HepG2 (cell line): Measurements from ENCODE around the gene BTBD17. TPM values are rescaled to one million over a fixed set of nuclear protein-coding genes. Genes with fewer than 3 reads are reported as not detected.

Experiments
- BRD4 ChIP-seq: sonication (generic); formaldehyde crosslinking; IDR thresholded peaks from 2 replicates; pipeline ENCODE4 v1.4.0; 2020; ENCODE audit warnings: missing genetic modification reagents
- HNF1A ChIP-seq, 2 experiments: sonication (generic) in 1 of 2; formaldehyde crosslinking in 1 of 2; IDR thresholded peaks; 2 replicates each; pipeline versions ENCODE4 v1.4.0 to v1.6.1; 2016 to 2020; ENCODE audit warnings: borderline replicate concordance in 1 of 2, low read depth in 1 of 2, mild to moderate bottlenecking in 1 of 2, missing genetic modification reagents in 1 of 2
- JARID2 ChIP-seq: sonication (generic); formaldehyde crosslinking; IDR thresholded peaks from 2 replicates; pipeline ENCODE4 v1.8.1; 2023; ENCODE audit warnings: missing genetic modification reagents, inconsistent platforms; ENCODE audit not compliant: insufficient replicate concordance
- KAT8 ChIP-seq: IDR thresholded peaks from 2 replicates; pipeline ENCODE4 v1.6.1; 2016; ENCODE audit warnings: missing genetic modification reagents, missing compliant biosample characterization
- MAZ ChIP-seq, 2 experiments: sonication (generic) in 1 of 2; formaldehyde crosslinking in 1 of 2; IDR thresholded peaks; 2 replicates each; pipeline versions ENCODE4 v1.5.0 to v1.6.1; 2012 to 2020; ENCODE audit warnings: low read depth in 2 of 2, mild to moderate bottlenecking in 2 of 2, borderline replicate concordance in 1 of 2, improper control_type of control experiment in 1 of 2, low read length in 1 of 2, missing genetic modification reagents in 1 of 2, moderate library complexity in 1 of 2
- MXD3 ChIP-seq: IDR thresholded peaks from 2 replicates; pipeline ENCODE4 v1.6.1; 2016; ENCODE audit warnings: mild to moderate bottlenecking, missing biosample characterization, missing genetic modification reagents
- TCF7L2 ChIP-seq: IDR thresholded peaks from 2 replicates; pipeline ENCODE4 v1.6.1; 2011; ENCODE audit warnings: mild to moderate bottlenecking, low read depth, low read length, moderate library complexity
- polyA plus RNA-seq, 8 experiments: library from polyadenylated mRNA; depleted of rRNA in 3 of 8; stranded (reverse) in 7 of 8; unstranded in 1 of 8; fragments of >200 nt; fragmentation: Illumina TruSeq in 4 of 8; extraction: Trizol in 4 of 8; gene quantifications; 2 replicates each; pipeline versions ENCODE4 v1.2.1 to v1.2.3, GENCODE V29; 2011 to 2016; ENCODE audit warnings: low read depth in 4 of 8, missing spikeins in 1 of 8, mixed read lengths in 1 of 8; ENCODE audit not compliant: insufficient read depth in 1 of 8
- total RNA-seq, 5 experiments: library from RNA; depleted of rRNA; stranded (reverse); fragments of >200 nt; fragmentation: Illumina TruSeq; extraction: Trizol; gene quantifications; 2 replicates each; pipeline ENCODE4 v1.2.3, GENCODE V29; 2016; ENCODE audit warnings: low read depth in 1 of 5

Gene BTBD17
- total and polyA plus RNA-seq, 2 of the 13 experiments (the other 11 are each of a cell fraction or from before 2014, with no cell fraction given): not detected

GRCh38 chr17:74379495-74380085 lies 17.9 kb upstream of the BTBD17 start (continued):
- TF ChIP-seq HNF1A (IDR thresholded peaks at IDR 0.05; ENCODE audit: low read depth) (no peak), HNF1A (CRISPR knock-in tag; IDR thresholded peaks at IDR 0.05; ENCODE audit: borderline replicate concordance) (no peak), MAZ (IDR thresholded peaks at IDR 0.05; ENCODE audit: borderline replicate concordance, low read depth, low read length) (peak; percentile 71; the same call in 1 of the 2 replicates), MAZ (CRISPR knock-in tag; IDR thresholded peaks at IDR 0.05; ENCODE audit: low read depth) (no peak; the same call in 1 of the 2 replicates), JARID2 (CRISPR knock-in tag) (peak; percentile 82), KAT8 (CRISPR knock-in tag) (0 out of 2 replicates have a peak, but pooled peaks have one; percentile 43), MXD3 (CRISPR knock-in tag) (peak; percentile 51; the same call in 1 of the 2 replicates), TCF7L2 (no peak), BRD4 (CRISPR knock-in tag) (no peak; the same call in 1 of the 2 replicates)
